H1 (cell line): ENCODE results near the gene CDC42SE1. TPM values are rescaled to one million over a fixed set of nuclear protein-coding genes. Genes with fewer than 3 reads are reported as not detected.

Experiments used
- CTCF ChIA-PET: fragments of 300-600 bp; sonication (Branson Sonifier 250); formaldehyde crosslinking; loops from one replicate; lab custom pipeline; 2021; ENCODE audit not compliant: partially characterized antibody; lab: Charles Lee
- POLR2A ChIA-PET: fragments of 300-600 bp; sonication (Branson Sonifier 250); formaldehyde crosslinking; loops from one replicate; lab custom pipeline; 2021; ENCODE audit warnings: inconsistent platforms; ENCODE audit not compliant: partially characterized antibody; lab: Charles Lee
- DNase-seq, 2 experiments: peaks; one replicate each; pipeline versions ENCODE4 v3.0.0 to v3.0.0-alpha.2; 2010 to 2022; ENCODE audit warnings: low spot score in 2 of 2, low read depth in 1 of 2, mixed read lengths in 1 of 2
- FAIRE-seq: peaks from 2 replicates; lab custom pipeline; 2011; peaks lifted over from hg19 to GRCh38; lab: Jason Lieb, UNC
- H2AFZ ChIP-seq: 2 replicates; pipeline ENCODE4 v1.8.1; 2012; ENCODE audit warnings: low read length, inconsistent platforms
- H2AK5ac ChIP-seq: 2 replicates; pipeline ENCODE4 v1.6.1; 2013; ENCODE audit warnings: low read depth, low read length
- H2BK120ac ChIP-seq: replicated peaks from 2 replicates; pipeline ENCODE3; 2013; ENCODE audit warnings: low read depth, low read length, inconsistent platforms
- H2BK12ac ChIP-seq: 2 replicates; pipeline ENCODE4 v1.6.1; 2013; ENCODE audit warnings: low read depth, low read length
- H2BK15ac ChIP-seq: 2 replicates; pipeline ENCODE4 v1.6.1; 2013; ENCODE audit warnings: low read length
- H2BK20ac ChIP-seq: 2 replicates; pipeline ENCODE4 v1.6.1; 2013; ENCODE audit warnings: low read length
- H2BK5ac ChIP-seq: 2 replicates; pipeline ENCODE4 v1.6.1; 2013; ENCODE audit warnings: low read depth, low read length
- H3K14ac ChIP-seq: 2 replicates; pipeline ENCODE4 v1.6.1; 2013; ENCODE audit warnings: inconsistent platforms; ENCODE audit not compliant: insufficient read length
- H3K18ac ChIP-seq: 2 replicates; pipeline ENCODE4 v1.6.1; 2013; ENCODE audit warnings: low read length; ENCODE audit errors: extremely low read depth
- H3K23ac ChIP-seq: 2 replicates; pipeline ENCODE4 v1.6.1; 2013; ENCODE audit warnings: inconsistent platforms; ENCODE audit not compliant: insufficient read length
- H3K23me2 ChIP-seq: 2 replicates; pipeline ENCODE4 v1.6.1; 2013; ENCODE audit warnings: low read depth, low read length
- H3K27ac ChIP-seq: 2 replicates; pipeline ENCODE4 v1.6.1; 2011; ENCODE audit warnings: low read depth, low read length, inconsistent platforms
- H3K27me3 ChIP-seq, 4 experiments: replicated peaks in 1 of 4; 1 replicate in 1 of 4; 2 replicates in 3 of 4; pipeline versions ENCODE4 v1.6.1 to v1.8.1; 2011 to 2013; ENCODE audit warnings: low read length in 3 of 4, mild to moderate bottlenecking in 3 of 4, inconsistent platforms in 2 of 4, mixed read lengths in 2 of 4, moderate library complexity in 1 of 4; ENCODE audit not compliant: control insufficient read depth in 3 of 4, insufficient read depth in 3 of 4; ENCODE audit errors: extremely low read depth in 1 of 4
- H3K36me3 ChIP-seq, 4 experiments: 2 replicates each; pipeline versions ENCODE4 v1.6.1 to v1.8.1; 2011 to 2013; ENCODE audit warnings: mild to moderate bottlenecking in 4 of 4, low read length in 3 of 4, moderate library complexity in 2 of 4, control low read depth in 1 of 4, inconsistent platforms in 1 of 4; ENCODE audit not compliant: insufficient read depth in 4 of 4, control insufficient read depth in 2 of 4
- H3K4ac ChIP-seq: replicated peaks from 2 replicates; pipeline ENCODE3; 2013; ENCODE audit warnings: low read length, low read depth, mixed read lengths, inconsistent platforms; ENCODE audit not compliant: insufficient read length
- H3K4me1 ChIP-seq, 4 experiments: replicated peaks in 1 of 4; 1 replicate in 1 of 4; 2 replicates in 3 of 4; pipeline versions ENCODE4 v1.6.1 to v1.8.1; 2011 to 2013; ENCODE audit warnings: low read length in 3 of 4, inconsistent platforms in 2 of 4, mixed read lengths in 1 of 4; ENCODE audit not compliant: insufficient read depth in 4 of 4, control insufficient read depth in 3 of 4
- H3K4me2 ChIP-seq, 2 experiments: 2 replicates each; pipeline versions ENCODE4 v1.6.1 to v1.8.1; 2011 to 2013; ENCODE audit warnings: low read depth in 2 of 2, low read length in 2 of 2, control low read depth in 1 of 2, inconsistent platforms in 1 of 2, mild to moderate bottlenecking in 1 of 2; ENCODE audit not compliant: insufficient read depth in 1 of 2
- H3K4me3 ChIP-seq, 4 experiments: fragments of 200-600, 300-600 bp in 1 of 4; sonication (generic), shearing (Covaris generic), sonication (Bioruptor Twin) in 1 of 4; 2 replicates each; pipeline versions ENCODE4 v1.5.1 to v1.8.1; 2011 to 2016; ENCODE audit warnings: low read length in 4 of 4, low read depth in 3 of 4, control low read depth in 2 of 4, inconsistent platforms in 2 of 4, mild to moderate bottlenecking in 2 of 4, mixed read lengths in 1 of 4, moderate library complexity in 1 of 4; ENCODE audit not compliant: insufficient read depth in 2 of 4; ENCODE audit errors: extremely low read depth in 1 of 4
- H3K56ac ChIP-seq: replicated peaks from 2 replicates; pipeline ENCODE3; 2013; ENCODE audit warnings: low read depth, mild to moderate bottlenecking, mixed read lengths, low read length, inconsistent platforms; ENCODE audit not compliant: insufficient read length
- H3K79me1 ChIP-seq: 2 replicates; pipeline ENCODE4 v1.6.1; 2013; ENCODE audit warnings: low read depth, low read length, control low read depth
- H3K79me2 ChIP-seq, 2 experiments: 2 replicates each; pipeline versions ENCODE4 v1.6.1 to v1.8.1; 2012 to 2013; ENCODE audit warnings: low read length in 2 of 2, mild to moderate bottlenecking in 2 of 2, inconsistent platforms in 1 of 2; ENCODE audit not compliant: insufficient read depth in 2 of 2, control insufficient read depth in 1 of 2
- H3K9ac ChIP-seq, 4 experiments: replicated peaks in 1 of 4; 1 replicate in 1 of 4; 2 replicates in 3 of 4; pipeline versions ENCODE4 v1.6.1 to v1.8.1; 2011 to 2013; ENCODE audit warnings: low read depth in 3 of 4, low read length in 3 of 4, control low read depth in 2 of 4, mild to moderate bottlenecking in 2 of 4, moderate library complexity in 2 of 4, inconsistent platforms in 1 of 4; ENCODE audit errors: extremely low read depth in 1 of 4
- H3K9me3 ChIP-seq, 2 experiments: 2 replicates each; pipeline versions ENCODE4 v1.6.1 to v1.8.1; 2012 to 2013; ENCODE audit warnings: mild to moderate bottlenecking in 2 of 2, moderate library complexity in 2 of 2, control low read depth in 1 of 2, inconsistent platforms in 1 of 2, low read depth in 1 of 2, low read length in 1 of 2, mixed read lengths in 1 of 2; ENCODE audit not compliant: insufficient read depth in 2 of 2
- H4K20me1 ChIP-seq, 2 experiments: replicated peaks in 1 of 2; 2 replicates each; pipeline versions ENCODE3 to v1.8.1; 2011 to 2013; ENCODE audit warnings: inconsistent platforms in 2 of 2, low read length in 2 of 2, mild to moderate bottlenecking in 1 of 2; ENCODE audit not compliant: insufficient read depth in 2 of 2, control insufficient read depth in 1 of 2
- H4K5ac ChIP-seq: 2 replicates; pipeline ENCODE4 v1.6.1; 2013; ENCODE audit warnings: low read length, low read depth, mixed read lengths, inconsistent platforms; ENCODE audit not compliant: insufficient read length
- H4K8ac ChIP-seq: 2 replicates; pipeline ENCODE4 v1.8.0; 2013; ENCODE audit warnings: mild to moderate bottlenecking, moderate library complexity, low read length, inconsistent platforms; ENCODE audit not compliant: insufficient read depth; ENCODE audit errors: extremely low read depth
- H4K91ac ChIP-seq: replicated peaks from 2 replicates; pipeline ENCODE3; 2013; ENCODE audit warnings: low read length, mixed read lengths, inconsistent platforms; ENCODE audit not compliant: insufficient read length
- CBX5 ChIP-seq: fragments of 300-800, 300-1000 bp; sonication (generic); IDR thresholded peaks from 2 replicates; pipeline ENCODE4 v1.7.1; 2016; ENCODE audit warnings: antibody characterized with exemption, low read length, low read depth
- CHD2 ChIP-seq: IDR thresholded peaks from 2 replicates; pipeline ENCODE4 v1.6.1; 2012; ENCODE audit warnings: low read length, improper control_type of control experiment
- SAP30 ChIP-seq: fragments of 300-600 bp; sonication (generic); IDR thresholded peaks from 2 replicates; pipeline ENCODE4 v1.7.1; 2012; ENCODE audit warnings: low read length, moderate library complexity, mild to moderate bottlenecking, inconsistent platforms; ENCODE audit not compliant: insufficient read depth, insufficient replicate concordance
- TEAD4 ChIP-seq: IDR thresholded peaks from 2 replicates; pipeline ENCODE4 v1.6.1; 2012; ENCODE audit warnings: low read depth, low read length, inconsistent platforms, mixed read lengths
- YY1 ChIP-seq: IDR thresholded peaks from 2 replicates; pipeline ENCODE4 v1.6.1; 2011; ENCODE audit warnings: low read depth, mild to moderate bottlenecking, low read length
- WGBS, 2 experiments: shearing (Covaris generic) in 1 of 2; methylation state at CpG; one replicate each; pipeline versions ENCODE4 v1.1.6 to v1.1.7; 2013 to 2015; ENCODE audit warnings: low lambda C conversion rate in 2 of 2, mixed read lengths in 2 of 2, inconsistent platforms in 1 of 2, low coverage in 1 of 2, missing lambda C conversion rate in 1 of 2; ENCODE audit not compliant: insufficient replicate concordance in 2 of 2, insufficient coverage in 1 of 2, insufficient read length in 1 of 2; ENCODE audit errors: extremely low coverage in 1 of 2, missing lambda C conversion rate in 1 of 2; 5-methylcytosine and 5-hydroxymethylcytosine counted together
- polyA plus RNA-seq, 7 experiments: library from polyadenylated mRNA; depleted of rRNA in 3 of 7; stranded (reverse) in 5 of 7; unstranded in 2 of 7; fragments of >200 nt in 5 of 7; fragments of 200-250 nt in 2 of 7; gene quantifications; 1 replicate in 5 of 7; 2 replicates in 1 of 7; 4 replicates in 1 of 7; pipeline versions ENCODE4 v1.2.1 to v1.2.3, GENCODE V29; 2011 to 2013; ENCODE audit warnings: missing spikeins in 2 of 7, mixed read lengths in 2 of 7
- total RNA-seq: library from RNA; stranded (reverse); fragmentation: NEBNext Ultra II Directional; extraction: Animal tissue kit (Norgen Biotek cat#: 25700); gene quantifications from 2 replicates; pipeline ENCODE4 v1.2.1, GENCODE V29; 2021

CDC42SE1 gene
- total and polyA plus RNA-seq, 2 of the 8 experiments (the other 6 are each of a cell fraction or from before 2014, with no cell fraction given), result 30.5 to 74.1 TPM

GRCh38 chr1:151039521-151039920 lies 19.9 kb downstream of the CDC42SE1 start:
- Histone ChIP-seq H3K27me3 (no peaks in the 10 kb centered on the region), H2BK15ac (no peak overlapping the region), H2AK5ac (no peak overlapping the region), H3K4ac (no peak overlapping the region), H3K9ac (no peak overlapping the region), H3K18ac (no peak overlapping the region), H3K27ac (no peak overlapping the region), H3K4me1 (peaks cover 0 to 3% (median 0%) of the 10 kb centered on the region in 4 experiments; a peak in 3 of 7 replicates), H4K91ac (no peak overlapping the region), H2AFZ (no peak overlapping the region), H3K14ac (no peak overlapping the region), H3K23ac (no peak overlapping the region), H4K8ac (no peak overlapping the region), H2BK12ac (no peak overlapping the region), H3K79me2 (no peaks in the 10 kb centered on the region), H3K79me1 (no peaks in the 10 kb centered on the region), H2BK120ac (no peak overlapping the region), H2BK5ac (no peak overlapping the region), H3K4me2 (no peak overlapping the region), H2BK20ac (no peak overlapping the region), H3K23me2 (no peaks in the 10 kb centered on the region), H4K20me1 (no peaks in the 10 kb centered on the region), H3K36me3 (peaks cover 0 to 8% (median 3%) of the 10 kb centered on the region in 4 experiments; a peak in 4 of 8 replicates), H4K5ac (no peak overlapping the region), H3K56ac (no peak overlapping the region), H3K4me3 (no peak overlapping the region), H3K9me3 (no peaks in the 10 kb centered on the region; a peak in 1 of 4 replicates)
- CTCF ChIA-PET, result interaction anchor here (1.9 kb wide), 1 partner anchor 9 kb away, joined by 6 read pairs; no protein-coding TSS in a partner anchor
- WGBS, 2 experiments, result 83% methylated on average over 3 of the region's 3 CpGs; no CpG with 5 or more reads in 1 of the 2 experiments
- no peak for FAIRE-seq
- POLR2A ChIA-PET, result interaction anchor here (1.0 to 6.4 kb wide), 5 partner anchors 9 to 106 kb away, joined by 3 to 58 read pairs (median 3); partner anchors contain the start of gene C1orf56
- no peak for DNase-seq
- TF ChIP-seq CBX5 (no peak), TEAD4 (no peak), YY1 (no peak), CHD2 (no peak), SAP30 (no peak)
